Keratinocyte (primary cell): Measurements from ENCODE around the gene LRRC4. TPM values are rescaled to one million over a fixed set of nuclear protein-coding genes. Genes with fewer than 3 reads are reported as not detected.

Experiments
- DNase-seq: peaks from one replicate; pipeline ENCODE4 v3.0.0-alpha.2; 2011; ENCODE audit warnings: low read depth, missing footprints, low spot score
- FAIRE-seq: peaks from 2 replicates; lab custom pipeline; 2011; peaks lifted over from hg19 to GRCh38; lab: Jason Lieb, UNC
- H2AFZ ChIP-seq: 2 replicates; pipeline ENCODE4 v1.6.0; 2012; ENCODE audit warnings: low read length, control low read depth, inconsistent platforms; ENCODE audit not compliant: control insufficient read depth
- H3K27ac ChIP-seq: 2 replicates; pipeline ENCODE4 v1.5.1; 2011; ENCODE audit warnings: low read length; ENCODE audit not compliant: control insufficient read depth, insufficient read depth
- H3K27me3 ChIP-seq: 3 replicates; pipeline ENCODE4 v1.6.0; 2011; ENCODE audit warnings: low read length; ENCODE audit not compliant: control insufficient read depth, insufficient read depth; ENCODE audit errors: extremely low read depth
- H3K36me3 ChIP-seq, 2 experiments: 2 replicates in 1 of 2; 3 replicates in 1 of 2; pipeline ENCODE4 v1.5.1; 2011; ENCODE audit warnings: low read length in 2 of 2, mild to moderate bottlenecking in 1 of 2; ENCODE audit not compliant: control insufficient read depth in 2 of 2, insufficient read depth in 2 of 2; ENCODE audit errors: extremely low read depth in 1 of 2
- H3K4me1 ChIP-seq: 3 replicates; pipeline ENCODE4 v1.5.1; 2011; ENCODE audit warnings: low read length; ENCODE audit not compliant: control insufficient read depth, insufficient read depth; ENCODE audit errors: extremely low read depth
- H3K4me2 ChIP-seq: 3 replicates; pipeline ENCODE4 v1.6.0; 2011; ENCODE audit warnings: low read depth, low read length; ENCODE audit not compliant: control insufficient read depth, insufficient read depth; ENCODE audit errors: extremely low read depth
- H3K4me3 ChIP-seq, 3 experiments: fragments of 200-600 bp in 1 of 3; sonication (generic) in 1 of 3; 2 replicates in 2 of 3; 3 replicates in 1 of 3; pipeline ENCODE4 v1.5.1; 2011 to 2016; ENCODE audit warnings: low read length in 3 of 3, mild to moderate bottlenecking in 3 of 3, control low read depth in 2 of 3, inconsistent platforms in 1 of 3, low read depth in 1 of 3, mixed read lengths in 1 of 3, mixed run types in 1 of 3, moderate library complexity in 1 of 3; ENCODE audit not compliant: control insufficient read depth in 2 of 3, insufficient read depth in 2 of 3; ENCODE audit errors: extremely low read depth in 1 of 3
- H3K79me2 ChIP-seq: 2 replicates; pipeline ENCODE4 v1.6.0; 2012; ENCODE audit warnings: low read length; ENCODE audit not compliant: control insufficient read depth, insufficient read depth
- H3K9ac ChIP-seq: 3 replicates; pipeline ENCODE4 v1.6.0; 2011; ENCODE audit warnings: low read length; ENCODE audit not compliant: control insufficient read depth, insufficient read depth; ENCODE audit errors: extremely low read depth
- H3K9me1 ChIP-seq: 3 replicates; pipeline ENCODE4 v1.6.0; 2011; ENCODE audit warnings: low read length; ENCODE audit not compliant: control insufficient read depth, insufficient read depth; ENCODE audit errors: extremely low read depth
- H3K9me3 ChIP-seq: 2 replicates; pipeline ENCODE4 v1.5.1; 2012; ENCODE audit warnings: low read depth, low read length; ENCODE audit not compliant: control insufficient read depth
- H4K20me1 ChIP-seq: 3 replicates; pipeline ENCODE4 v1.6.0; 2011; ENCODE audit warnings: low read length; ENCODE audit not compliant: control insufficient read depth, insufficient read depth; ENCODE audit errors: extremely low read depth
- EZH2 ChIP-seq: IDR thresholded peaks from one replicate; pipeline ENCODE4 v1.6.1; 2012; ENCODE audit warnings: inconsistent platforms, mild to moderate bottlenecking, low read length, moderate library complexity
- dilution Hi-C: fragments of 300-500 bp; cut with MboI; formaldehyde crosslinking; loops from one replicate; pipeline ENCODE4 v1.7.0; 2020; ENCODE audit warnings: low sequenced_read_pairs; ENCODE audit not compliant: extremely low pct_ligation_motif_present
- polyA plus RNA-seq, 5 experiments: library from polyadenylated mRNA; depleted of rRNA in 3 of 5; stranded (reverse) in 3 of 5; stranded (forward) in 1 of 5; unstranded in 1 of 5; fragments of >200 nt; gene quantifications; 1 replicate in 1 of 5; 2 replicates in 3 of 5; 3 replicates in 1 of 5; pipeline versions ENCODE4 v1.2.1 to v1.2.3, GENCODE V29; 2011 to 2012; ENCODE audit warnings: missing spikeins in 2 of 5, low read depth in 1 of 5, low replicate concordance in 1 of 5
- TF ChIP-seq, protein P1 (sequence below), 3 experiments: IDR thresholded peaks in 1 of 3; conservative IDR thresholded peaks in 1 of 3; optimal IDR thresholded peaks in 1 of 3; 2 replicates in 2 of 3; 3 replicates in 1 of 3; pipeline versions ENCODE3 to v1.5.1; 2011; ENCODE audit warnings: low read length in 3 of 3, mild to moderate bottlenecking in 3 of 3, moderate library complexity in 2 of 3, control low read depth in 1 of 3, inconsistent platforms in 1 of 3; ENCODE audit not compliant: insufficient read depth in 2 of 3; ENCODE audit errors: extremely low read depth in 1 of 3

LRRC4 gene
- polyA plus RNA-seq, 1 donor (not counting 4 experiments of a cell fraction or from before 2014, with no cell fraction given) = 0.07 TPM

DNA sequence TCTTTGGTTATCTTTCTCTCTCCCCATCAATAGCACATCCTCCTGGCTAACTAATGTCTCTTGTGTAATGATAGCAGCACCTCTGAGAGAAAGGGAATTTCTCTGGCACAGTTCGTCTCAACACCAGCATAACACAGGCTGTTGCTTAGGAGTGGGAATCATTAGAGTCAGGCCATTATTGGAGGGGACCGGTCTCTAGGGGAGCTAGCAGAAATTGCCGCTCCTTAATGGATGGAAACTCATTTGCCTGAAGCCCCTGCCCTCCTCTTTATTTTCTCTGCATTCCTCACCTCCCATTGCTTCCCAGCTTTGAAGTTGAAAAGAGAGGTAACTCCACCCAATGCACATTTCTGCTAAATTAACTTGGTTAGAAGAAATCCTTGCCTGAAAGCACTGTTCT, 11.9 kb downstream of the LRRC4 start:
- Histone ChIP-seq H3K9ac (no peak overlapping the region), H3K9me1 (no peaks in the 10 kb centered on the region), H3K27ac (no peak overlapping the region), H3K4me3 (no peak overlapping the region), H3K4me1 (peaks cover 44% of the 10 kb centered on the region), H3K79me2 (no peaks in the 10 kb centered on the region), H3K36me3 (peaks cover 5 to 20% of the 10 kb centered on the region in 2 experiments), H3K27me3 (no peaks in the 10 kb centered on the region), H3K9me3 (no peaks in the 10 kb centered on the region), H4K20me1 (no peaks in the 10 kb centered on the region), H2AFZ (no peak overlapping the region), H3K4me2 (no peak overlapping the region)
- FAIRE-seq (no peak), DNase-seq (no peak)
- TF ChIP-seq, protein P1, sequence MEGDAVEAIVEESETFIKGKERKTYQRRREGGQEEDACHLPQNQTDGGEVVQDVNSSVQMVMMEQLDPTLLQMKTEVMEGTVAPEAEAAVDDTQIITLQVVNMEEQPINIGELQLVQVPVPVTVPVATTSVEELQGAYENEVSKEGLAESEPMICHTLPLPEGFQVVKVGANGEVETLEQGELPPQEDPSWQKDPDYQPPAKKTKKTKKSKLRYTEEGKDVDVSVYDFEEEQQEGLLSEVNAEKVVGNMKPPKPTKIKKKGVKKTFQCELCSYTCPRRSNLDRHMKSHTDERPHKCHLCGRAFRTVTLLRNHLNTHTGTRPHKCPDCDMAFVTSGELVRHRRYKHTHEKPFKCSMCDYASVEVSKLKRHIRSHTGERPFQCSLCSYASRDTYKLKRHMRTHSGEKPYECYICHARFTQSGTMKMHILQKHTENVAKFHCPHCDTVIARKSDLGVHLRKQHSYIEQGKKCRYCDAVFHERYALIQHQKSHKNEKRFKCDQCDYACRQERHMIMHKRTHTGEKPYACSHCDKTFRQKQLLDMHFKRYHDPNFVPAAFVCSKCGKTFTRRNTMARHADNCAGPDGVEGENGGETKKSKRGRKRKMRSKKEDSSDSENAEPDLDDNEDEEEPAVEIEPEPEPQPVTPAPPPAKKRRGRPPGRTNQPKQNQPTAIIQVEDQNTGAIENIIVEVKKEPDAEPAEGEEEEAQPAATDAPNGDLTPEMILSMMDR (optimal IDR thresholded peaks at IDR 0.05 in 1 of 3, IDR thresholded peaks at IDR 0.05 in 1 of 3, conservative IDR thresholded peaks at IDR 0.05 in 1 of 3; ENCODE audit: extremely low read depth in 1 of 3, insufficient read depth in 2 of 3, low read length in 3 of 3) = no peak
- no peak for TF ChIP-seq EZH2
- dilution Hi-C loops = no loop called here

GRCh38 chr7:128017862-128018845, 13.1 kb downstream of the LRRC4 start:
- H3K9ac ChIP-seq = no peak overlapping the region
- peaks cover 8 to 24% of the 10 kb centered on the region in 2 experiments for H3K36me3 ChIP-seq
- no peaks in the 10 kb centered on the region for H3K9me3 ChIP-seq
- no peak overlapping the region for H3K27ac ChIP-seq
- no peak overlapping the region for H3K4me3 ChIP-seq
- dilution Hi-C loops = no loop called here
- H3K9me1 ChIP-seq = no peaks in the 10 kb centered on the region
- no peak for FAIRE-seq
- H3K27me3 ChIP-seq = no peaks in the 10 kb centered on the region
- H3K4me2 ChIP-seq = no peak overlapping the region
- no peak overlapping the region for H2AFZ ChIP-seq
- DNase-seq = no peak
- no peaks in the 10 kb centered on the region for H3K79me2 ChIP-seq
- peaks cover 44% of the 10 kb centered on the region for H3K4me1 ChIP-seq
- no peaks in the 10 kb centered on the region for H4K20me1 ChIP-seq
- TF ChIP-seq, protein P1 (optimal IDR thresholded peaks at IDR 0.05 in 1 of 3, IDR thresholded peaks at IDR 0.05 in 1 of 3, conservative IDR thresholded peaks at IDR 0.05 in 1 of 3; ENCODE audit: extremely low read depth in 1 of 3, insufficient read depth in 2 of 3, low read length in 3 of 3) = no peak
- no peak for TF ChIP-seq EZH2
